Keratinocyte (primary cell): ENCODE measurements around the gene PEAR1.

Experiments used
- CTCF ChIP-seq, 3 experiments: IDR thresholded peaks in 1 of 3; conservative IDR thresholded peaks in 1 of 3; optimal IDR thresholded peaks in 1 of 3; 2 replicates in 2 of 3; 3 replicates in 1 of 3; pipeline versions ENCODE3 to v1.5.1; 2011; ENCODE audit warnings: low read length in 3 of 3, mild to moderate bottlenecking in 3 of 3, moderate library complexity in 2 of 3, control low read depth in 1 of 3, inconsistent platforms in 1 of 3; ENCODE audit not compliant: insufficient read depth in 2 of 3; ENCODE audit errors: extremely low read depth in 1 of 3
- EZH2 ChIP-seq: IDR thresholded peaks from one replicate; pipeline ENCODE4 v1.6.1; 2012; ENCODE audit warnings: inconsistent platforms, mild to moderate bottlenecking, low read length, moderate library complexity

GRCh38 chr1:156958247-156958714 lies 64.8 kb downstream of the PEAR1 start:
- TF ChIP-seq EZH2 (no peak), CTCF (optimal IDR thresholded peaks at IDR 0.05 in 1 of 3, IDR thresholded peaks at IDR 0.05 in 1 of 3, conservative IDR thresholded peaks at IDR 0.05 in 1 of 3; ENCODE audit: extremely low read depth in 1 of 3, insufficient read depth in 2 of 3, low read length in 3 of 3) (no peak)
